ENCODE data around the gene TMEM150A.

- TF ChIP-seq EZH2phosphoT487 (IDR thresholded peaks at IDR 0.05; ENCODE audit: borderline replicate concordance, low read depth, low read length) (no peak), CTCF (conservative IDR thresholded peaks at IDR 0.05; ENCODE audit: low read length) (no peak)
Measured at GRCh38 chr2:85554980-85555612, 47.4 kb downstream of the TMEM150A start.

Data from OCI-LY7 (cell line).